Stimulated activated CD4-positive, alpha-beta T cell treated with anti-CD3 and anti-CD28 coated beads, Interleukin-15, amount 100 ng/mL, for 1 hour (primary cell): ENCODE data around the gene MEX3C.

Experiments
- DNase-seq, 2 donors: peaks; one replicate each; pipeline ENCODE4 v3.0.0-alpha.2; 2020; ENCODE audit warnings: low read depth in 1 of 2, low spot score in 1 of 2

The MEX3C gene

DNA sequence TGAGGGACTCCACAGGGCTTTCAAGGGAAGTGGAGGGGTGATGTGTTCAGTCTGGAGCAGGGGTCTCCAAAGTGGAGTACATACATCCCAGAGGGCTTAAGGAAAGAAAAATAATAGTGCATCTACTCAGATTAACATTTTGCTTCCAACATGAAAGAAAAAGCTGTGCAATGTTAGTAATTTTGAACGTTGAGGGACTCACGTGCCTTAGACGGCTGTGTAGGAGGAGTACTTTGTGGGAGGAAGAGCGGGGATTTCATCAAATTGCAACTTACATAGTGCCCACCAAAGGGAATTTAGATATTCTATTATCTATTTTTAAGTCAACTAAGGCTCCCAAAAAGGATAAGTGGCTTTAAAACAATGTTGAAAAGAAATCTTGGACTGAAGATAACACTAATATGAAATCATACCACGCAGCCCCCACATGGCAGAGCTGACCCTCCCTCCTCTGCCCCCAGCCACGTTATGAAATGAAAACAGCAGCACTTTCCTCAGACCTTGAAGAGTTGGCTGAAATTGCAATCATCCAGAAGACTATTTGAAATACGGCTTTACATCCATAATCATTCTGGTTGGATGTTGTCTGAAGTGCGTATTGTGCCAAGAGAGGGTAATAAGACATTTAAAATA is 42.9 kb downstream of the MEX3C start:
- DNase-seq = no peak

DNA sequence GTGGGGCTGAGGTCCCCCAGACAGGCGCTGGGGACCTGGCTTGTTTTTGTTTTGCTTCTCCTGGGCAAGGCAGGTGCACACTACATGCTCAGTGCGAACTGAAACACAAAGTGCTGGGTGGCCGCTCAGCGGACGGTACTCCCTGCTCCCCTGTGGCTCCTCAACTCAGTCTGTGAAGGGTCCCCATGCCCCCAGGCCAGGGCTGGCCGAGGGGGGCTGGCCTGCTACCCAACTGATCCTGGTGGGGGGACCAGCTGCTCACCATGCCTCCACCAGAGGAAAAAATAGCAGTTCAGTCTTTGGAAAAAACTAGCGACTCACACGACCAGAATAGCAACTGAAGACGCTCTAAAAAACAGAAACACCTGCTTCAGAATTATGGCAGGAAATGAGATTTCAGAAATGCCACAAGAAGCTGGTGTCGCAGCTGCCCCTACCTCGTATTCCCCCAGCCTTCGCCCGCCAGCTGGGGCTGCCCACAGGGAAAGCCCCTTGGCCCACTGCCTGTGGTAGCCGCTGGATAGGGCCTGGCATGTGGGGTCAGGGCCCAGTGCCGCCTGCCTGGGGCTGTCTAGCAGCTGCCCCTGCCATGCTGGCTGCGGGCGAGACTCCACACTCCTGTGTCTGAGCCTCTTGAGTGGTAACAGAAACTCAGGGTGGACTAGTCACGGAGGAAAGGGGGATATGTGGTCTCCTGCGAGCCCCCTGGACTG is 43.7 kb downstream of the MEX3C start:
- peak; percentile 13 to 28 for DNase-seq

DNA sequence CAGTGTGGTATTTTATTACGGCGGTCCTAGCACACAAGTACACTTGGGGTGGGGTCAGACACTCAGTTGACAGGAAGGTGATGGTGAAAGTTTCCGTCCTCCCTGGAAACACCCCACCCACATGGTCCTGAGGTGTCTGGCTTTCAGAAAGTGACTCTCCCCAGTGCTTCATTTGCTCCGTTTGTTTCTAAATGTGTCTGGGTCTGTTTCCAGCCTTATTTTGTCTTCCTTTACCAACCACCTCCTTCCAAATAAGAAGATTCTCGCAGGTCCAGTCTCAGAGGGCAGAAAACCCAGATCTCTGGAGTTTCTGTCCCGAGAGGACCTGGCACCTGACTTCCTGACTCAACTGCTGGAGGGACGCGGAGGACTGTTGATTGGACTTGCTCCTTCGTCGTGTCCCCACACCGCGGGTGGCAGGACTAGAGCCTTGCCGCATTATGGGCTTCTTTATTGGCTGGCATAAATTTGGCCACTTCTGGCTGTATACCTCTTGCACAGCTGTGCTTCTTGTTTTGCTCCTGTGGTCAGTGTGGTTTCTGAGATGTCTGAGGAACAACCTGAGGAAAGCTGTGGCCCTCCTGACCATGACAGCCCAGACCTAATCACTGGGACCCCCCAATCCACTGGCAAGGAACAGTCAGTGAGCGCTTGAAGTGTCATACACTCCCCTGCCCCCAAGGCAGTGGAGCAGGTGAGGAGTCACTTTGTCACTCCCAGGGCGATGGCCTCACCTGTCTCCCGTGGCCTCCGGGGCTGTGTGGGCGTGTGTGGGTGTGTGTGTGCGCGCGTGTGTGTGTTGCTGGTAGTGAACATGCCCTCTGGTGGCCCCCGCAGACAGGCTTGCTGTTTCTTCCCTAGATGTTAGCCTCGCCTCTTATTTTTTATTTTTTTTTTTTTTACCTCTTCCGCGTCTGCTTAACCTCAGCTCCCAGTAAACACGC is 45.6 kb downstream of the MEX3C start:
- peak; percentile 52 to 63 for DNase-seq

DNA sequence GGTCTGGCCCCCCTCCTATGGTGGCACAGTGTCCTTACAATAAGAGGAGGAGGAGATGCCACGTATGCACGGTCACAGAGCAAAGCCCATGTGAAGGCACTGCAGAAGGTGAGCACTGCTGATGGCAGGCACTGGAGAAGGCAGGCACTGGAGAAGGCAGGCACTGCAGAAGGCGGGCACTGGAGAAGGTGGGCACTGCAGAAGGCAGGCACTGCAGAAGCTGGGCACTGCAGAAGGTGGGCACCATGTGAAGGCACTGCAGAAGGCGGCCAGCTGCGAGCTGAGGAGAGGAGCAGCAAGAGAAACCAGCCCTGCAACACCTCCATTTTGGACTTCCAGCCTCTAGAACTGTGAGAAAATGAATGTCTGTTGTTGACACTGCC is 46.3 kb downstream of the MEX3C start:
- DNase-seq = no peak

DNA sequence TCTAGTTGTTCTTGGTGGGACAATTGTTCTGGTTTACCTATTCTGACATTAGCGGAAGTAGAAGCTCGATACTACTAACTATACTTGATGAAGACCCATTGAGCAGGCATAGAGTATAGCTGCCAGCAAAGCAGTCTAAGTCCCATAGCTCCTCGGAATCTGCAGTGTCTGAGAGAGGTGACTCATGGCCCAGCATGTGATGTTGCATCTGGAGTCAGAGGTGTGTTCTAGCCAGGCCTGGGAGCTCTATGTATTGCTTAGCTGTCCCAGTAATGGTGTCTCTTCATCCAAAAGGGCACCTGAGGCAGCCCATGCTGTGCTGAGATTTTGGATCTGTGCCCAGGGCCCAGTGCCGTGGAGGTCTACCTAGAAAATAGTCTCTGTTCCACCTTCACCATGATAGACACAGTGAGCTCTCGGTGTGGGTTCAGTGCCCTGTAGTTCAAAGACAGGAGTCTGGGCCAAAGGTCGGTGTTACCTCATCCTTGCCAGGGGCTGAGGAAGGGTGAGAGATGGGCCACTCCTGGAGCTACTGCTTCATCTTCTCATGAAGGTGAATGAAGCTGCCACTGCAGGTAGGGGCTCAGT is 47.3 kb downstream of the MEX3C start:
- no peak for DNase-seq

DNA sequence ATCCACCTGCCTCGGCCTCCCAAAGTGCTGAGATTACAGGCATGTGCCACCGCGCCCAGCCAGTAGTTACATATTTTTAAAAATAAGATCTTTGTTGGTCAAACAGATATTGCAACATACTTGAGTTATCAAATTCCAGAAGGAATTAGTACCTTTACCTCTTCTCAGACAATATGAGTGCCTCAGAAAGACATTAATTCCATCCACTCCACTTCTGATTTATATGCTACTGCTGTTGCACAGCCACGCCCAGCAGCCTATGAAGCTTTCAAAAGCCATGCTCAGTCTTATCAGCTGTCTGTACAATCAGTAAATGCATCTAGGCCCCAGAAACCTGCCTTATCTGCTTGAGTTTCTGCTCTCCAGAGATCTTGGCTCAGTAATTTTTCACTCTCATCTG is 47.8 kb downstream of the MEX3C start:
- DNase-seq = no peak

DNA sequence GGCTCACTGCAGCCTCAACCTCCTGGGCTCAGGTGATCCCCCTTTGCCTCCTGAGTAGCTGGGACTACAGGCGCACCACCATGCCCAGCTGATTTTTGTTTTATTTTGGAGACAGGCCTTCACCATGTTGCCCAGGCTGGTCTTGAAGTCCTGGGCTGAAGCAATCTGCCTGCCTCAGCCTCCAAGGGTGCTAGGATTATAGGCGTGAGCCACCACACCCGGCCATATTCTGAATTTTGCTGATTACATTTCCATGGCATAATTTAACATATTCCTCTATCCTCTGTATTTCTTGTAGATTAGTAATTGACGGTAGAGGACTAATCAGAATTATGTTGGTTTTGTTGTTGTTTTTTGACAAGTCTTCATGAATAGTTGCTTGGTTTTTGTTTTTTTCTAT is 50.6 kb downstream of the MEX3C start:
- no peak for DNase-seq

DNA sequence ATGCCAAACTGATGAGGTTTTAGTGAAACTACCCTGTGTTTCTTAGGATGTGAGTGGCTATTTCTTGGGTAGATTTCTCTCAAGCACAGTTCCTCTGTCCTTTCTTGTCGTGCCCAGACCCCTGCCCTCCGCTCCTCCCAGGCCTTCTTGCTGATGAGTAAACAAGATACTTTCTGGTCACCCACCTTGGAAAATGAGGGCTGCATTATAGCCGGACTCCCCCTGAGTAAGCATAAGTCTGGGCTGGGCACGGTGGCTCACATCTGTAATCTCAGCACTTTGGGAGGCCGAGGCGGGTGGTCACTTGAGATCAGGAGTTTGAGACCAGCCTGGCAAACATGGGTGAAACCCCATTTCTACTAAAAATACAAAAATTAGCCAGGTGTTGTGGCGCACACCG is 58.5 kb downstream of the MEX3C start:
- DNase-seq = no peak

DNA sequence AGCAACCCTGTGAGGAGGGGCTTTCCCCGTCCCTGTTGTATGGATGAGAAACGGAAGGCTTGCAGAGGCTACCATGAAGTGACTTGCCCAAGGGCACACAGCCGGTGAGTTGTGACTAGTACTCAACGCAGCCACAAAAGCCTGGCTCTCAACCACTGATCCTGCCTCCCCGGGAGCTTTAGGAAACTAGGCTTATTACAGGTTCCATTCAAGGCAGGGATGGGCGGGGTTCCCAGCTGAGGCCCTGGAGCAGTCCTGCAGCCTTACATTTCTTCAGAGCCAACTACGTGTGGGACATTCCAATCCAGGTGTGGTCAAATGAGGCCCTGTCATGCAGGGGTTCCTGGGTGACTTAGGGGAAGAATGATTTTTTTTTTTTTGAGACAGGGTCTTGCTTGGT is 59.6 kb downstream of the MEX3C start:
- no peak for DNase-seq

DNA sequence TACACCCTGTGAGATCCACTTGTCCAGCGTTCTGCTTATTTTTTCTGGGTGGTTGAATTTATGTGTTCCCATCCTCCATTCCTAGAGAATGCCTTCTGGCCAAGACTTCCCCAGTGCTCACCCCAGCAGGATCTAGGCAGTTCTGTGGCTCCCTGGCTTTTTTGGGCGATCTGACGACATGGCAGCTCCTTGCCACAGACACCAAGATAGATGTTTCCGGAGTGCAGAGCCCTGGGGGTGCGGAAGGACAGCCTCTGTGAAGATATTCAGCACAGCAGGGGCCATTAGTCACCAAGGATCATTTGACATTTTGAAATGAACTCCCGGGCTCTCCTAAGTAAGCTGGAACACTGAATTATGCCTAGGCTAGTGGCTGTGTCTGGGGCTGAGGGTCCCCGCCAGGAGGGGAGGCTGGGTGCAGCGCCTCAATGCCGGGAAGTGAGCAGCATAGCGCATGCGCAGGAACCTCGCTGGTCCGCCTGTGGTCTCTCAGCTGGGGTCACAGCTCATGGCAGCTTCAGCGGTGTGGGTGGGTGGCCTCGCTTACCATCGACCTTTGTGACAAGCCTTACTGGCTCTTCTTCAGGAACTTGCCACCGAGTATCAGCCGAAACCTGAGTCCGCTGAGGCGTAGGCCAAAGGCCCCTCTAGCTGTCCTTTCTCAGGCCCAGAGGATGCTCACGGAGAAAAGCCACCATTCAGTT is 60.3 kb downstream of the MEX3C start:
- no peak for DNase-seq

DNA sequence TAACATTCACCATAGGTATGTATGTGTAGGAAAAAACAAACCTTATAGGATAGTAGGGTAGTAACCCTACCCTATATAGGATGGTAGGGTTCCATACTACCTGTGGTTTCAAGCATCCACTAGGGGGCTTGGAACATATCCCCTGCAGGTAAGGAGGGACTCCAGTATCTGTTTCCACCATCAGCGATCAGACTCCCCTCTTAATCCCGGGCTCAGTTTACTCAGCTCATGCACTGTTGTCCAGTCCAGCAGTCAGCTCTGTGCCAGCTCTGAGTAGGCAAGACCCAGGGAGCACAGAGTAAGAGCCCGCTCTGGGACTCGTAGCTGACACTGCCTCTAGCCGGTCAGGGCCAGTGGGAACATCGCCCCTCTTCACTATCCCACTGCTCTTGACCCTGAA is 61.7 kb downstream of the MEX3C start:
- DNase-seq = no peak

DNA sequence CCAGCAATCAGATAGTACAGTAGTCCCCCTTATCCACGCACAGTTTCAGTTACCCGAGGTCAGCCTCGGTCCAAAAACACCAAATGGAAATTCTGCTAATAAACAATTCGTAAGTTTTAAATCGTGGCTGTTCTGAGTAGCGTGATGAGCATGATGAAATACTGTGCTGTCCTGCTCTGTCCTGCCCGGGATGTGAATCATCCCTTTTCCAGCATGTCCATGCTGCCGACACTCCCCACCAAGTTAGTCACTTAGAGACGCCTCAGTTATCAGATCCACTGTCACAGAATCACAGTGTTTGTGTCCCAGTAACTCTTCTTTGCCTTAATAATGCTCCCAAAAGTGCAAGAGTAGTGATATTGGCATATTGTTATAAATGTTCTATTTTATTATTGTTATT is 62.1 kb downstream of the MEX3C start:
- no peak for DNase-seq

DNA sequence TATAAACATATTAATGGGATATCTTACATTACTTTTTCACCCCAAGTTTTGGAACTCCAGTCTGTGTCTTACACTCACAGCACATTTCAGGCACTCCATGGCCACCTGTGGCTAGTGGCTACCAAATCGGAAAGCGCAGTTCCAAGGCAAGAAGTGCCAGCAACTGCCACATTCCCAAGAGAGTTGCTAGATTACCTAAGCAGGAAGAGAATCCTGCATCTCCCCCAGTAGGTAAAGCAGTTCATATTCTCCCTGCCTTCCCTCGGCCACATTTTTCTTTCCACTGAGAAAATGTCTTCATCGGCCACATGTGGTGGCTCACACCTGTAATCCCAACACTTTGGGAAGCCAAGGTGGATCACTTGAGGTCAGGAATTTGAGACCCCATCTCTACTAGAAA is 62.8 kb downstream of the MEX3C start:
- no peak for DNase-seq

DNA sequence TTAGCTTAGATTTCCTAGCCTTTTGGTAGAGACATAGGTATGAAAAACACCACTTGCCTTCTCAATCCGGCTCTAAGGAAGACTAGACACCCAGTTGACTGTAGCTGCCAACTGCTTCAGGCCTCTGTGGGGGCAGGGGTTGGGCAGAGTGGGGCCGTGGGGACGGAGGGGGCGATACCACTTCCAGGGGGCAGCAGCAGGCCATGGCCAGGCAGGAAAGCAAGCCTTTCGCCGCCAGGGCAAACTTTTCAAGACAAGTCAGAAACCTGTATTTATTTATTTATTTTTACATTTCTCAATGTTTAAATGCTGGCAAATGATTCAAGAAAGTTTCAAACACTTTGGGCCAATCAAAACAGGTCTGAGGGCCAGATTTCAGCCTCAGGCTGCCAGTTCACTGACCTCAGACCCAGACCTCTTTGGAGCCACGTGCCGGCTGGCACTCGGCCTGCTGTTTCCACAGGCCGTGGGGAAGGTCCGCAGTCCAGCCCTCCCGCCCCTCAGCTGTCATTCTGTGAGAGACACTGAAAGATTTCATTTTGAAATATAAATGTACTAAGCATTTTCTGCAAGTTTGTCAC is 63.8 kb downstream of the MEX3C start:
- DNase-seq = no peak

DNA sequence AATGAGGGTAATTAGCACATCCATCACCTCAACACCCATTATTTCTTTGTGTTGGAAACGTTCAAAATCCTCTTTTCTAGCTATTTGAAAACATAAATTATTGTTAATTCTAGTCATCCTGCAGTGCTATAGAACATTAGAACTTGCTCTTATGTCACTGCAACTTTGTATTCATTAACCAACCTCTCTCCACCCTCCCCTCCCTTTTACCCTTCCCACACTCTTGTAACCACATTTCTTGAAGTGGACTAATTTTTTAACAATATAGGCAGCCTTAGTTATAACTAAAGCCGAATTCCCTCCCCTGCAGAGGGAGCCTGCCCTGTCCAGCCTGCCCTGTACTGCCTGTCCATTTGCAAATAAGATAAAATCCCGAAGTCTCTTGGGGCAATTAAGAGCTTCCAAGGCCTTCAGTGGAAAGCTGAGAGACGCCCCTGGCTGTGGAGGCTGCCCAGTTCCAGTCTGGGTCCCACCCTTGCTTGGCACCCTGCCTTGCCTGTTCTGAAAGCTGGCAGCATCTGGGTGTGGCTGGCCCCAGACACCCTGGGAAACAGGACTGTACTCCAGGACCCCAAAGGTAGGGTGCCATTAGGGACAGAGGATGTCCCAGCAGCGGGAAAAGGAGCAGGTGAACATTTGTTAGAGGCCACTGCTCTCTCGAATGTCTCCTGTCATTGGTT is 65.1 kb downstream of the MEX3C start:
- no peak for DNase-seq

DNA sequence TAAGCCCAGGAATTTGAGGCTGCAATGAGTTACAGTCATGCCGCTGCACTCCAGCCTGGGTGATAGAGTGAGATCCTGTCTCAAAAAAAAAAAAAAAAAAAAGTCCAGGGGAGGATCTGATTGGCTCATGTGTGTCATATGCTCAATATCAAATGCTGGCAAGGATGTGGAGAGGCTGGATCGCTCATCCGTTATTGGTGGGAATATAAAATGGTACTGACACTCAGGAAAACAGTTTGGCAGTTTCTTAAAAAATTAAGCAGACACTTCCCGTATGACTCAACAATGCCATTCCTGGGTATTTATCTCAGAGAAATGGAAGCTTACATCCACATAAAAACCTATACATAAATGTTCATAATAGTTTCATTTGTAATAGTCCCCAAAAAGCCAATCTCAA is 68.9 kb downstream of the MEX3C start:
- DNase-seq = no peak

DNA sequence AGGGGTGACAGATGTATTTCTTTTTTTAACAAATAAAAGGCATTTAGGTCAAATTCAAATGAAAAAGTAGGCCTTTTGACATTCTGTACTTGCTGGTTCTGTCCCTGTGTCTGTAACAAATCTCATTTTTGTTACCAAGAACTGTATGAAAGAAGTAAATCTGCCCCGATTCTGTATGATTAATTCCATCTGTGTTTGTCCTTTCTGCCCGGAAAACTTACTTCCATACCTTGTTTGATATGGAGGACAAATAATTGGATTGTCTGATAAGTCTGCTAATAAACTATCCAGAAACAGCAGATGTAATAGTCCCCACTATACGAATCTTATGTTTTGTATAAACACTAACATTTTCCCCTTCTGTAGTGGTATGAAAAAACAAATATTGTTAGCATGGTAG is 69.8 kb downstream of the MEX3C start:
- no peak for DNase-seq

DNA sequence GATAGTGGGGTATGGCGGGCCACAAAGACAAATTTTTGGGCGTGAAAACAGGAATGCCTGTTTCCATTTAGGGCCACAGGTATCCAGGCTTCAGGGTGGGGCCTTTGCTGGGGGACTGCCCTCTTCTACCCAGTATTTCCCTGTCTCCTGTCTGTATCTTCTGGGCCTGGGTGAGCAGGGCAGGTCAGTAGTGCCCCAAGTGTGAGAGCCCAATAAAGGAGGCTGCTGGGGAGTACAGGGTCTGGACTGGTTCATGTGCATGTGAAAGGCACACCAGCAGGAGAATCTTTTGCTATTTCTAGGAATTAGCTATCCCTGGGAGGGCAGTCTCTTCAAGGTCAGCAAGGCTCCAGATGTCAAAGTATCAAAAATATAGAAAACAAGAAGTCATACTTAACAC is 71.5 kb downstream of the MEX3C start:
- no peak for DNase-seq
